ENCODE data around the gene BCL2.

Gene BCL2

DNA sequence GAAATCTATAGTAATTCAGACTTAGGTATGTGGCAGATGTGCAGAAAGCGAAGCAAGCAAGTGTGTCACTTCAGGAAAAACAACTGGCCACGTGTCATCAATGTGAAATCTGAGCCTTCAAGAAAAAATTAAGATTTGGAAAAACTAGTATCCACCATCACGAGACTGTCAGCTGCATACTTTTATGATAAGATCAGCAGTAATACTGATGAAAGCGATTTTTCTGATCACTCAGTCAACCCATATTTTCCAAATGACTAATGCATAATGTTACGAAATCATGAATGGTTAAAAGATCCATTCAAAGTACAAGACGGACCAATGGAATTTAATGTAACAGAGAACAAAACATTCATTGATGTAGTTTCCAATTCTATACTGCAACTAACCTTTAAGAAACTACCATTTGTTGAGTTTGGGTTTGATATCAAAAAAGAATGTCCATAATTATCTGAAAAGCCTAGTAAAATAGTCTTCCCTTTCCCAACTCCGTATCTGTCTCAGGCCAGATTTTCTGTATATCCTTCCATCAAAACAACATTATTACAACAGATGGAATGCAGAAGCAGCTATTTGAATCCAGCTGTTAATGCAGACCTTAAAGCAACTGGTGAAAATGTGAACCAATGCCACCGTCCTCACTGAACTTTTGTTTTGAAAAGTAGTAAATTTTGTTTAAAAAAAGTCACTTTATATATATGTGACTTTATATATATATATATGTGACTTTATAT lies 17.0 kb upstream of the BCL2 start:
- Histone ChIP-seq H3K36me3 (no peaks in the 10 kb centered on the region), H3K4me3 (ENCODE audit: low read depth in 1 of 2, low read length in 1 of 2) (no peak overlapping the region), H3K27ac (no peak overlapping the region)

DNA sequence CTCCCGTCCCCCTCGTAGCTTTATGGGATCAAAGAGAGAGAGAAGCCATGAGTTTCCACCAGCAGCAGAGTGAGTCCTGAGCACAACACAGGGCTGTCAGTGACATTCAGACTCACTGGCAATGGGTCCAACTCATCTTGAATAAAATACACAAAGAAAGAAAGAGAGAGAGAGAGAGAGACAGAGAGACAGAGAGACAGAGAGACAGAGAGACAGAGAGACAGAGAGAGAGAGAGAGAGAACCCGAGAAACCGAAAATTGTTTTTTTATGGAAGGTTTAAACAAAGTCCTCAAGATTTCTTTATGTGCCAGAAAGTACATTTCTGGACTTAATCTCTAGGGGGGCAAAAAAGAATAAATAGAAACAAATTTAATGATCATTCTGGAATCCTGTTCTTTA lies 11.5 kb upstream of the BCL2 start:
- Histone ChIP-seq H3K27me3 (no peaks in the 10 kb centered on the region), H3K27ac (no peak overlapping the region), H3K4me1 (ENCODE audit: control insufficient read depth in 1 of 2, insufficient read depth in 1 of 2, low read depth in 1 of 2, low read length in 1 of 2) (no peaks in the 10 kb centered on the region), H3K9me3 (no peaks in the 10 kb centered on the region), H3K4me3 (ENCODE audit: low read depth in 1 of 2, low read length in 1 of 2) (no peak overlapping the region), H3K36me3 (no peaks in the 10 kb centered on the region)
- TF ChIP-seq, protein P1, sequence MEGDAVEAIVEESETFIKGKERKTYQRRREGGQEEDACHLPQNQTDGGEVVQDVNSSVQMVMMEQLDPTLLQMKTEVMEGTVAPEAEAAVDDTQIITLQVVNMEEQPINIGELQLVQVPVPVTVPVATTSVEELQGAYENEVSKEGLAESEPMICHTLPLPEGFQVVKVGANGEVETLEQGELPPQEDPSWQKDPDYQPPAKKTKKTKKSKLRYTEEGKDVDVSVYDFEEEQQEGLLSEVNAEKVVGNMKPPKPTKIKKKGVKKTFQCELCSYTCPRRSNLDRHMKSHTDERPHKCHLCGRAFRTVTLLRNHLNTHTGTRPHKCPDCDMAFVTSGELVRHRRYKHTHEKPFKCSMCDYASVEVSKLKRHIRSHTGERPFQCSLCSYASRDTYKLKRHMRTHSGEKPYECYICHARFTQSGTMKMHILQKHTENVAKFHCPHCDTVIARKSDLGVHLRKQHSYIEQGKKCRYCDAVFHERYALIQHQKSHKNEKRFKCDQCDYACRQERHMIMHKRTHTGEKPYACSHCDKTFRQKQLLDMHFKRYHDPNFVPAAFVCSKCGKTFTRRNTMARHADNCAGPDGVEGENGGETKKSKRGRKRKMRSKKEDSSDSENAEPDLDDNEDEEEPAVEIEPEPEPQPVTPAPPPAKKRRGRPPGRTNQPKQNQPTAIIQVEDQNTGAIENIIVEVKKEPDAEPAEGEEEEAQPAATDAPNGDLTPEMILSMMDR (IDR thresholded peaks at IDR 0.05) = no peak

More for the DNA sequence above, 17.0 kb upstream of the BCL2 start:
- no peaks in the 10 kb centered on the region for H3K4me1 ChIP-seq (ENCODE audit: control insufficient read depth in 1 of 2, insufficient read depth in 1 of 2, low read depth in 1 of 2, low read length in 1 of 2)
- H3K27me3 ChIP-seq = no peaks in the 10 kb centered on the region
- TF ChIP-seq, protein P1 (IDR thresholded peaks at IDR 0.05) = no peak
- H3K9me3 ChIP-seq = no peaks in the 10 kb centered on the region

DNA sequence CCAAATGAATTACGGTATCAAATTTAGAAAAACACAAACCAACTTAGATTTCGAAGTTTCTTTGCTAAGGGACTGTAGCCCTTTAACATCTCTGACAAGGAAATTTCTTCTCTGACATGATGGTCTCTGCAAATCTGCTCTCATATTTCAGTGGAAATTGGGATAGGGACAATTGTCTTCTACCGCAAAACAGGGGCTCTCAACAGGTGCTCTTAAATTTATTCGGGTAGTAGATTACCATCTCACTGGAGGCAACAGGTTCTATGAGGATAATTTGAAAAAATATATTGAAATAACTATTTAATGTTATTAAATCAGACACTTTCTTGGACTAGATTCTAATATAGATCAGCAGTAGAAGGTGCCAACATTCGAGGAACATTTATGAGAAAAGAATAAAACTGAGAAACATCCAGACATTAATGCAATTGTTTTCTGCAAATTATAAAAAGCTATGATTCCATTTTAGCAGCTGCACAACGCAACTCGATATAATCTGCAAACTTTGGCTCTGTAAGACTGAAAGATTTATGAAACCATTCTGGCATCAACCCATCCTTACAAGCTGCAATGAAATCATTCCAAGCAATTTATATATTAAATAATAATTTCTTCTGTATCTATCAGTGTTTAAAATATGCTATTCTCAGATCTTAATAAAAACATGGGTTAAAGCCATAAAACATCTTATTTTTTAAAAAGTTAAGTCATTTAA lies 10.0 kb upstream of the BCL2 start:
- Histone ChIP-seq H3K9me3 (no peaks in the 10 kb centered on the region), H3K27me3 (no peaks in the 10 kb centered on the region), H3K4me3 (ENCODE audit: low read depth in 1 of 2, low read length in 1 of 2) (no peak overlapping the region), H3K4me1 (ENCODE audit: control insufficient read depth in 1 of 2, insufficient read depth in 1 of 2, low read depth in 1 of 2, low read length in 1 of 2) (no peaks in the 10 kb centered on the region), H3K27ac (no peak overlapping the region), H3K36me3 (no peaks in the 10 kb centered on the region)
- TF ChIP-seq, protein P1 (IDR thresholded peaks at IDR 0.05) = no peak

DNA sequence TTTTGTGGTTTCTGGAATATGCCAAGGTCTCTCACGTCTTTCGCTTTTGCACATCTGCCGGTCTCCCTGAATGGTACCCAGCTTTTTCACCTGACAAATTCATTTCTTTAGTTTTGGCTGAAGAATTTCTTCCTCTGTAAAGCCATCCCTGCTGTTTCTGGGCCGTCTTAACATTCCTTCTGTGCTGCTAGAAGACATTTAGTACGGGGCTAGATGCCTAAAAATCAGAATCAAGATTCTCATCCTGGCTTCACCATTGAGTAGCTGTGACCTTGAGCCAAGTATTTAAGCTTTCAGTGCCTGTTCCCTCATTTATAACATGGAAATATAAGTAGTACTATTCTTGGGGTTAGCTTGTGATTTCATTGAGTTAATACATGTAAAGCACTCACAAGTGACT lies 6.4 kb upstream of the BCL2 start:
- H3K4me3 ChIP-seq (ENCODE audit: low read depth in 1 of 2, low read length in 1 of 2) = no peak overlapping the region
- H3K4me1 ChIP-seq (ENCODE audit: control insufficient read depth in 1 of 2, insufficient read depth in 1 of 2, low read depth in 1 of 2, low read length in 1 of 2) = peaks cover 13 to 15% of the 10 kb centered on the region in 2 experiments
- no peak overlapping the region for H3K27ac ChIP-seq
- H3K36me3 ChIP-seq = no peaks in the 10 kb centered on the region
- peaks cover 7% of the 10 kb centered on the region for H3K27me3 ChIP-seq
- H3K9me3 ChIP-seq = no peaks in the 10 kb centered on the region
- TF ChIP-seq, protein P1 (IDR thresholded peaks at IDR 0.05) = no peak

DNA sequence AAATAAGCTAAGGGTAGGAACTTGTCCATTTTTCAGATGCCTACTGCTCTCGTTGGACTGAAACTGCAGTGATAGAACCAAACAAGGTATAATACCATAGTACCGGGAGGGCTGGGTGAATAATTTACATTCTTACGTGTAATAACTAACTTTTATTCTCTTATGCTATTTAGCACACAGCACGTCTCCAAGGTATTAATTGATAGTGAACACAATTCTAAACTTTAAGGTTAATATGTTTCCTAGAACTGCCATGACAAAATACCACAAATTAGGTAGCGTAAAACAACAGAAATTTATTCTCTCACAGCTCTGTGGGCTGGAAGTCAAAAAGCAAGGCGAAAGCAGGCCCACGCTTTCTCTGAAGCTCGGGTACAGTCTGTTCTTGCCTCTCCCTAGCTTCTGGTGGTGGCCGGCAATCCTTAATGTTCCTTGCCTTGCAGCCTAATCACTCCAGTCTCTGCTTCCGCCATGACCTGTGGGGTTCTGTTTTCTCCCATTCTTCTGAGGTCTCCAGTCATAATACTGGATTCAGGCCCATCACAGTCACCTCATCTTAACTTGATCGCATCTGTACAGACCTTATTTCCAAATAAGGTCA lies 5.6 kb upstream of the BCL2 start:
- Histone ChIP-seq H3K9me3 (no peaks in the 10 kb centered on the region), H3K27me3 (peaks cover 12% of the 10 kb centered on the region), H3K36me3 (no peaks in the 10 kb centered on the region), H3K4me3 (ENCODE audit: low read depth in 1 of 2, low read length in 1 of 2) (no peak overlapping the region), H3K27ac (no peak overlapping the region), H3K4me1 (ENCODE audit: control insufficient read depth in 1 of 2, insufficient read depth in 1 of 2, low read depth in 1 of 2, low read length in 1 of 2) (peaks cover 19 to 21% of the 10 kb centered on the region in 2 experiments)
- TF ChIP-seq, protein P1 (IDR thresholded peaks at IDR 0.05) = no peak

Data from neutrophil (primary cell).